ENCODE data around the gene CIAO2A.

The CIAO2A gene

GRCh38 chr15:64071931-64072765 is 21.5 kb downstream of the CIAO2A start:
- Histone ChIP-seq H3K27ac (replicated peaks) (no peak overlapping the region), H3K27me3 (ENCODE audit: insufficient read depth, poor library complexity, severe bottlenecking) (no peaks in the 10 kb centered on the region), H3K4me3 (replicated peaks; ENCODE audit: insufficient read depth, low read length) (no peak overlapping the region)
- no peak for TF ChIP-seq POLR2AphosphoS5 (IDR thresholded peaks at IDR 0.05; ENCODE audit: low read depth)
- TF ChIP-seq SPI1 (IDR thresholded peaks at IDR 0.05; ENCODE audit: borderline replicate concordance, low read depth) = no peak
- TF ChIP-seq GABPA (IDR thresholded peaks at IDR 0.05; ENCODE audit: low read depth) = no peak
- no peak for TF ChIP-seq REST (IDR thresholded peaks at IDR 0.05; ENCODE audit: insufficient replicate concordance, low read depth)
- no peak for TF ChIP-seq CTCF (IDR thresholded peaks at IDR 0.05; ENCODE audit: insufficient read depth, low read length)
- DNase-seq (ENCODE audit: low read depth in 1 of 2, low spot score in 1 of 2) = no peak

GRCh38 chr15:64070965-64071851 is 22.4 kb downstream of the CIAO2A start:
- no peak overlapping the region for H3K4me3 ChIP-seq (replicated peaks; ENCODE audit: insufficient read depth, low read length)
- no peak for DNase-seq (ENCODE audit: low read depth in 1 of 2, low spot score in 1 of 2)
- H3K27me3 ChIP-seq (ENCODE audit: insufficient read depth, poor library complexity, severe bottlenecking) = no peaks in the 10 kb centered on the region
- TF ChIP-seq REST (IDR thresholded peaks at IDR 0.05; ENCODE audit: insufficient replicate concordance, low read depth) (no peak), SPI1 (IDR thresholded peaks at IDR 0.05; ENCODE audit: borderline replicate concordance, low read depth) (no peak), CTCF (IDR thresholded peaks at IDR 0.05; ENCODE audit: insufficient read depth, low read length) (no peak), POLR2AphosphoS5 (IDR thresholded peaks at IDR 0.05; ENCODE audit: low read depth) (no peak), GABPA (IDR thresholded peaks at IDR 0.05; ENCODE audit: low read depth) (no peak)
- no peak overlapping the region for H3K27ac ChIP-seq (replicated peaks)

- no peak for TF ChIP-seq GABPA (IDR thresholded peaks at IDR 0.05; ENCODE audit: low read depth)
- no peak for TF ChIP-seq REST (IDR thresholded peaks at IDR 0.05; ENCODE audit: insufficient replicate concordance, low read depth)
- TF ChIP-seq CTCF (IDR thresholded peaks at IDR 0.05; ENCODE audit: insufficient read depth, low read length) = no peak
- TF ChIP-seq SPI1 (IDR thresholded peaks at IDR 0.05; ENCODE audit: borderline replicate concordance, low read depth) = no peak
- no peak for TF ChIP-seq POLR2AphosphoS5 (IDR thresholded peaks at IDR 0.05; ENCODE audit: low read depth)
- no peak for DNase-seq (ENCODE audit: low read depth in 1 of 2, low spot score in 1 of 2)
- Histone ChIP-seq H3K27ac (replicated peaks) (no peak overlapping the region), H3K4me3 (replicated peaks; ENCODE audit: insufficient read depth, low read length) (no peak overlapping the region), H3K27me3 (ENCODE audit: insufficient read depth, poor library complexity, severe bottlenecking) (no peaks in the 10 kb centered on the region)
These were observed 23.5 kb downstream of the CIAO2A start for GRCh38 chr15:64070106-64070505.
